Measurements from ENCODE around the gene PERM1. TPM values are rescaled to one million over a fixed set of nuclear protein-coding genes. Genes with fewer than 3 reads are reported as not detected.
A peak's percentile ranks its signal among the peaks of the same experiment; 100 is the strongest.

PERM1 gene
- total RNA-seq, 1 experiment from 2014 or later, result not detected

DNA sequence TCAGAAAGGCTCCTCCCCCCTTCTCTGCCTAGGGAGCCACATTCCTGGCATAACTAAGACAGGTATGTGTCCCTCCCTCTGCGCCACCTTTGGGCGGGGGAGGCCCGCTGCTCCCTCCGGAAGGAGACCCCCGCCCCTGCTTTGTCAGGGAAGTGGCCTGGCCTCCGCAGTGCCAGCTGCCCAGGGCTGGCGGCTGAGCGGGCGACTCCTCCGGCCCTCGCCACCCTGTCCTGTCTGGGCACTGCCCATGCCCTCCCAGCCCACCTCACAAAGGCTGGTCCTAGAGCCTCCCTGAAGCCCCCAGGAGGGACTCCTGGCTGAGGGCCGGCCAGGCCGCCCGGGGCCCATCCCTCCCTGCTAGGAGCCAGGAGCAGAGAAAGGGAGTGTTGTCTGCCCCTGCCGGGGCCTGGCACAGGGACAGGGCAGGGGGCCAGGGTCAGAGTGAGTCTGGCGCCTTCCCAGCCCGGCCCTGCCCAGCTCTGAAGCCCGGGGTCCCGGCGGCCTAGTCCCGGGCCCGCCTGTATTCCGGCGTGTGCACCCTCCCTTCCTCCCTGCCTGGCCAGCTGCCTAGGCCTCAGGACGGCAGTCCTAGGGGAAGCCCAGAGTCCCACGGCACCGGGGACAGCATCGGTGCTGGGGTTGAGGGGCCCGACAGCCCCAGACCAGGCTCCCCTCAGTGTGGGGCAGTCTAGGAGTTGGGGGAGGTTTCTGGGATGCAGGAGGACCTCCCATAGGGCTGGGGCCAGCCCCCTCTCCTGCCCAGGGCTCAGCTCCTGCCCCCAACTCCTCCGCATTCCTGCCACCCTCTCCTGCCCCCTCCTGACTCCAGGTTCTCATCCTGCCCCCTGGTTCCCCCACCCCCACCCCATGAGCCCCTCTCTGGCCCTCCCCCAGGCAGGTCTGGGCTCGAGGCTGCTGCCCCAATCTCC is 43.1 kb upstream of the PERM1 start (continued):
- TF ChIP-seq, protein P1, sequence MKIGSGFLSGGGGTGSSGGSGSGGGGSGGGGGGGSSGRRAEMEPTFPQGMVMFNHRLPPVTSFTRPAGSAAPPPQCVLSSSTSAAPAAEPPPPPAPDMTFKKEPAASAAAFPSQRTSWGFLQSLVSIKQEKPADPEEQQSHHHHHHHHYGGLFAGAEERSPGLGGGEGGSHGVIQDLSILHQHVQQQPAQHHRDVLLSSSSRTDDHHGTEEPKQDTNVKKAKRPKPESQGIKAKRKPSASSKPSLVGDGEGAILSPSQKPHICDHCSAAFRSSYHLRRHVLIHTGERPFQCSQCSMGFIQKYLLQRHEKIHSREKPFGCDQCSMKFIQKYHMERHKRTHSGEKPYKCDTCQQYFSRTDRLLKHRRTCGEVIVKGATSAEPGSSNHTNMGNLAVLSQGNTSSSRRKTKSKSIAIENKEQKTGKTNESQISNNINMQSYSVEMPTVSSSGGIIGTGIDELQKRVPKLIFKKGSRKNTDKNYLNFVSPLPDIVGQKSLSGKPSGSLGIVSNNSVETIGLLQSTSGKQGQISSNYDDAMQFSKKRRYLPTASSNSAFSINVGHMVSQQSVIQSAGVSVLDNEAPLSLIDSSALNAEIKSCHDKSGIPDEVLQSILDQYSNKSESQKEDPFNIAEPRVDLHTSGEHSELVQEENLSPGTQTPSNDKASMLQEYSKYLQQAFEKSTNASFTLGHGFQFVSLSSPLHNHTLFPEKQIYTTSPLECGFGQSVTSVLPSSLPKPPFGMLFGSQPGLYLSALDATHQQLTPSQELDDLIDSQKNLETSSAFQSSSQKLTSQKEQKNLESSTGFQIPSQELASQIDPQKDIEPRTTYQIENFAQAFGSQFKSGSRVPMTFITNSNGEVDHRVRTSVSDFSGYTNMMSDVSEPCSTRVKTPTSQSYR (CRISPR knock-in tag; IDR thresholded peaks at IDR 0.05), result peak; percentile 83; the same call in 1 of the 2 replicates
- TF ChIP-seq ZNF512 (CRISPR knock-in tag; IDR thresholded peaks at IDR 0.05; ENCODE audit: borderline replicate concordance) (no peak), CREB1 (CRISPR knock-in tag; IDR thresholded peaks at IDR 0.05) (no peak), FOXK1 (CRISPR knock-in tag; IDR thresholded peaks at IDR 0.05) (0 out of 2 replicates have a peak, but pooled peaks have one; percentile 1), PRRX2 (CRISPR knock-in tag; IDR thresholded peaks at IDR 0.05) (no peak), ESRRA (CRISPR knock-in tag; IDR thresholded peaks at IDR 0.05; ENCODE audit: borderline replicate concordance) (no peak), TEAD1 (CRISPR knock-in tag; IDR thresholded peaks at IDR 0.05) (peak; percentile 100), ZNF317 (CRISPR knock-in tag; IDR thresholded peaks at IDR 0.05; ENCODE audit: borderline replicate concordance, low read depth) (no peak), NR3C1 (CRISPR knock-in tag; conservative IDR thresholded peaks at IDR 0.05; ENCODE audit: low read depth) (no peak), ZNF138 (CRISPR knock-in tag; conservative IDR thresholded peaks at IDR 0.05) (no peak), JAZF1 (CRISPR knock-in tag; IDR thresholded peaks at IDR 0.05) (no peak), TEAD4 (CRISPR knock-in tag; IDR thresholded peaks at IDR 0.05) (peak; percentile 97), ZNF219 (CRISPR knock-in tag; IDR thresholded peaks at IDR 0.05; ENCODE audit: borderline replicate concordance) (no peak), ZNF425 (CRISPR knock-in tag; conservative IDR thresholded peaks at IDR 0.05) (no peak), ZNF263 (CRISPR knock-in tag; IDR thresholded peaks at IDR 0.05; ENCODE audit: low read depth) (no peak), ZNF671 (CRISPR knock-in tag; IDR thresholded peaks at IDR 0.05) (no peak), EMX1 (CRISPR knock-in tag; IDR thresholded peaks at IDR 0.05) (no peak), STAT6 (CRISPR knock-in tag; conservative IDR thresholded peaks at IDR 0.05; ENCODE audit: low read depth) (no peak), NFYB (CRISPR knock-in tag; conservative IDR thresholded peaks at IDR 0.05; ENCODE audit: low read depth) (no peak), JUN (CRISPR knock-in tag; IDR thresholded peaks at IDR 0.05) (no peak), E2F1 (CRISPR knock-in tag; IDR thresholded peaks at IDR 0.05) (no peak), SMAD4 (CRISPR knock-in tag; IDR thresholded peaks at IDR 0.05) (no peak)
- TF ChIP-seq, protein P2, sequence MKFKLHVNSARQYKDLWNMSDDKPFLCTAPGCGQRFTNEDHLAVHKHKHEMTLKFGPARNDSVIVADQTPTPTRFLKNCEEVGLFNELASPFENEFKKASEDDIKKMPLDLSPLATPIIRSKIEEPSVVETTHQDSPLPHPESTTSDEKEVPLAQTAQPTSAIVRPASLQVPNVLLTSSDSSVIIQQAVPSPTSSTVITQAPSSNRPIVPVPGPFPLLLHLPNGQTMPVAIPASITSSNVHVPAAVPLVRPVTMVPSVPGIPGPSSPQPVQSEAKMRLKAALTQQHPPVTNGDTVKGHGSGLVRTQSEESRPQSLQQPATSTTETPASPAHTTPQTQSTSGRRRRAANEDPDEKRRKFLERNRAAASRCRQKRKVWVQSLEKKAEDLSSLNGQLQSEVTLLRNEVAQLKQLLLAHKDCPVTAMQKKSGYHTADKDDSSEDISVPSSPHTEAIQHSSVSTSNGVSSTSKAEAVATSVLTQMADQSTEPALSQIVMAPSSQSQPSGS (CRISPR knock-in tag; IDR thresholded peaks at IDR 0.05; ENCODE audit: borderline replicate concordance, low read depth), result no peak

Measured in WTC11 (cell line).